GF-D8 (cell line): ENCODE measurements around the gene PRM2.
"Not testable (repeated sequence)": the region's sequence is repeated elsewhere in the genome, so short reads cannot be mapped to it uniquely, and the experiment has no call there.

ENCODE experiments used
- DNase-seq: peaks from one replicate; lab custom pipeline; 2025; lab: John Stamatoyannopoulos, UW

The PRM2 gene

GRCh38 chr16:11307639-11308492 is 31.6 kb upstream of the PRM2 start:
- no peak for DNase-seq

- peak; percentile 93 for DNase-seq
Measured at GRCh38 chr16:11306997-11307638, 30.8 kb upstream of the PRM2 start.

DNA sequence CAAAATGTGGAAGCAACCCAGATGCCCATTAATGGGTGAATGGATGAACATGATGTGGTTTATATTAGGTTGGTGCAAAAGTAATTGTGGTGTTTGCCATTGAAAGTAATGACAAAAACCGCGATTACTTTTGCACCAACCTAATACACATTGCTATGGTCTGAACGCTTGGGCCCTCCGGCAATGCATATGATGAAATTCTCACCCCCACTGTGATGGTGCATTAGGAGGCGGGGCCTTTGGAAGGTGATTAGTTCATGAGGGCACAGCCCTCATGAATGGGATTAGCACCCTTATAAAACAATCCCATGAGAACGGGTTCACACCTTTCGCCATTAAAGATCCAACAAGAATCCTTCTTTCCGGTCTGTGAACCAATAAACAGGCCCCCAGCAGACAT is 30.1 kb upstream of the PRM2 start:
- DNase-seq = no peak

- DNase-seq = no peak
Measured at GRCh38 chr16:11303405-11304138, 27.3 kb upstream of the PRM2 start.

DNA sequence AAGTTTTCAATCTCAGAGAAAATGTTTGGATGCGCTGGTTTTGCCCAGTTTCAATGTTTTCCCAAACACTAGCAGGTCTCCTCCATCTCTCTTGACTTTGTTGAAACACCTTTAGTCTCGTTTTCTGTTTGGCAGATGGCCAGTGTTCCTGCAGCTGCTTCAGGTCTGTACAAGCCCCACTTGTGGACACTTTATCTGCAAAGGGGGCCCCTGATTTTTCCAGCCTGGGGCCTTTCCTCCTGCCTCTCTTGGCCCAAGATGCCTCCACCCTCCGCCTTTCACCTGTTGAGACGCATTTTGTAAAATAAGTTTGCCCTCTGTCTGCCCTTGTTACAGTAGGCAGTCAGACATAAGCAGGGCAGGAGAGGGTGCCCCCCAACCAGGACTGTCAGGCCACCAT is 26.7 kb upstream of the PRM2 start:
- DNase-seq = no peak

DNA sequence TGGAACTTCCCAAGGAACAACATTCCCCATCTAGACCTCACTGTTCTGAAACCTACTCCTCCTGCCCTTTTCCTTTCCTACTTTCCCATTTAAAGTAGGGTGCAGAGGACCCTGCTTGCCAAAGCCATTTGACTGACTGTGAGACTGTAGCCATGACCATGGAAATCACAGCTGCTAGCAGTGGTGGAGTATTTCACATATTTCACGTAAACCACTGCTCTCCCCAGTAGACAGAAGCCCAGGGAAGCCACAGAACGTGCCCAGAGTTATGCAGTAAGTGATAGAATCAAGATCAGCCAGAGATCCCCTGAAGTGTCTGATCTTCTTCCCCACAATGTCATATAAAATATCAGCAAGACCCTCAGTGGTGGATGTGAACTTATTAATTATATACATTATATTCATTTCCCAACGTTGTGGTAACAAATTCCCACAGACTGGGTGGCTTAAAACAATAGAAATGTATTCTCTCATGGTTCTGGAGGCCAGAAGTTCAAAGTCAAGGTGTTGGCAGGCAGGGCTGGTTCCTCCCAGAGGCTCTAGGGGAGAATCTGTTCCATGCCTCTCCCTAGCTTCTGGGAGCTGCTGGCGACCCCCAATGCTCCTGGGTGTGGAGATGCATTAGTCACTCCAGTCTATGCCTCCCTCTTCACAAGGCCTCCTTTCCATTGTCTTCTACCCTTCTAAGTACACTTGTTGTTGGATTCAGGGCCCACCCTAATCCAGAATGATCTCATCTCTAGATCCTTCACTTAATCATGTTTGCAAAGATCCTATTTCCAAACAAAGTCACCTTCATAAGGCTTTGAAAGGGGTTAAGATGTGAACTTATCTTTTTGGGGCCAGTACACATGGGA is 25.6 kb upstream of the PRM2 start:
- no peak for DNase-seq

DNA sequence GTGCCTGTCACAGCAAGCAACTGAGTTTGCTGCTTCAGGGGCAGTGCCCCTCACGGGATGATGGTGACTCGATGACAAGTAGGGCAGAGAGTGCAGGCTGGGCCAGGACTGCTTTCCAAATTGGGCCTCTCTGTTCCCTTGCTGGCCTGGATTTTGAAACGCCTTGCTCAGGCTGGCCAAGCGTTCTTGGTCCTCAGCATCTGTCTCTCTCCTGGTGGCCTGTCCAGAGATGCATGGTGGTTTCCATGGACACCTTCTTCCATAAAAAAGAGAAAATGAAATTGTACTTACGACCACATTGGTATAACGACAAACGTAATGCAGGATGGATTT is 24.2 kb upstream of the PRM2 start:
- no peak for DNase-seq

DNA sequence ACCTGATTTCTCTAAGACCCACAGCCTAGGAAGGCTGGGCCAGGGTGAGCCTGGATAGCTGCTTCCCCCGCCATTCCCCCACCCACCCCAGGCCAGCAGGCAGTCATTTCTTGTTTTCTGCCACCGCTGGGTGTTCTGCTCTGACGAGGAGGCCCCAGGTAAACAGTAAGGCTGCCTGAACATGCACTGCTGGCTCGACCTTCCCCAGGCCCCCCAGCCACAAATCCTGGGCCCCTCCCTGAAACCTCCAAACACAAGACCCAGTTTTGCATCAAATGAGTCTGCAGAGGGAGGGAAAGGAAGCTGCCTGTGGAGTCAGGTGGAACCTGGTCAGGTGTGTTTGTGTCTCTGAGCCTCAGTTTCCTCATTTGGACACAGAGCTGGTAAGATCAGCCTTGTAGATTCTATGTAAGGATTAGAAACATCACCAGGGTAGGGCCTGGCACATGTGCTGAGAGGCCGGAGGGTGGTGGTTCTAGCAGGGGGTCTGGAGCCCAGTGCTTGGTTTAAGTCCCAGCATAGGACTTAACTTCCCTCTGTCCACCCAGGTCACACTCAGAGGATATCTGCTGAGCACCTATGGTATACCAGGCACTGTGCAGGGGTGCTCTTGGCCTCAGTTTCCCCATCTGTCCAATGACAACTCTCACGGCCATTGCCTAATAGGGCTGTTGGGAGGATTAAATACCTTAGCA is 23.7 kb upstream of the PRM2 start:
- no peak for DNase-seq

GRCh38 chr16:11298950-11299547 is 22.8 kb upstream of the PRM2 start:
- not testable (repeated sequence) for DNase-seq

- DNase-seq = no peak
Measured at GRCh38 chr16:11298143-11298900, 22.0 kb upstream of the PRM2 start.

- peak; percentile 90 for DNase-seq
Measured at GRCh38 chr16:11297492-11298142, 21.3 kb upstream of the PRM2 start.

DNA sequence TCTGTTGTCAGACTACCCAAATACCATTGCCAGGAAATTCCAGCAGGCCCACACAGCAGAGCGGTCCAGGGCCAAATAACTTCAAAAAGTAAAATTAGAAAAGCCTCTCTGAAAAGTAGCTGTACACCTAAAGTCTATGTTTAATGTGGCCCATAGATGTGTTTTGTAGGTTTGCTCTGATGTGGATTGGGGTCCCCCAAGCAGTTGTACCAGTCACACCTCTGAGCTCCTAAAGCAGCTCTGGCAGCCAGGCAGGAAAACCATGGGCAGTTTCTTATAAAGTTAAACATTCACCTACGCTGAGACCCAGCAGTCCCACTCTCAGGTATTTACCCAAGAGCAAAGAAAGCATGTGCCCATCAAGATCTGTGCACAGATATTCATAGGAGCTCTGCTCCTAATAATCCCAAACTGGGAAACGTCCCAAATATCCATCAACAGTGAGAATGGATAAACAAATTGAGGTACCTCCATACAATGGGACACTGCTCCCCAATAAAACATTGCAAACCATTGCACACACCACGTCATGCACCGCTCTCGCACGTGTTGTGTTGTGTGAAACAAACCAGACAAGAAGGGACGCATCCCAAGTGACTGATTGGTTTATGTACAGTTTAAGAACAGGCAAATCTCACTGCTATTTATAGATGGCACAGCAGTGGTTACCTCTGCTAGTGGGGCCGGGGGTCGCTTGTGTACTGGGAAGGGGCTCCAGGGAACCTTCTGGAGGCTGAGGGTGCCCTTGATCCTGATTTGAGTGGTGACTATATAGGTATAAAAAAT is 20.6 kb upstream of the PRM2 start:
- no peak for DNase-seq

GRCh38 chr16:11296351-11296705 is 20.0 kb upstream of the PRM2 start:
- no peak for DNase-seq

- DNase-seq = no peak
Measured at GRCh38 chr16:11295672-11296071, 19.4 kb upstream of the PRM2 start.

DNA sequence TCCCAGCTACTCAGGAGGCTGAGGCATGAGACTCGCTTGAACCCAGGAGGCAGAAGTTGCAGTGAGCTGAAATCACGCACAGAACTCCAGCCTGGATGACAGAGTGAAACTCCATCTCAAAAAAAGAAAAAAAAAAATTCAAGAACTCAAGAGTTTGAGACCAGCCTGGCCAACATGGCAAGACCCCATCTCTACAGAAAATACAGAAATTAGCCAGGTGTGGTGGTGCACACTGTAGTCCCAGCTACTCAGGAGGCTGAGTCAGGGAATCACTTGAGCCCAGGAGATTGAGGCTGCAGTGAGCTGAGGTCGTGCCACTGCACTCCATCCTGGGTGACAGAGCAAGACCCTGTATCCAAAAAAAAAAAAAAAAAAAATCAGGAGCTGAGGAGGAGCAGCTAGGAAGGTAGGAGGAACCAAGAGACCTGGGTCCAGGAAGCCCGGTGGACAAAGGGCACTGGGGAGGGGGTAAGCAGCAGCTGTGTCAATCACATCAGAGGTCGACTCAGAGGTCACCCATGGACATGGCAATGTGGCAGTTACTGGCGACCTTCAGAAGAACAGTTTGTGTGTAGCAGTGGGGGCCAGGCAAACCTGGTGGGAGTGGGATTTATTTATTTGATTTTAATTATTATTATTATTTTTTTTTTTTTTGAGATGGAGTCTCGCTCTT is 15.9 kb upstream of the PRM2 start:
- DNase-seq = no peak

DNA sequence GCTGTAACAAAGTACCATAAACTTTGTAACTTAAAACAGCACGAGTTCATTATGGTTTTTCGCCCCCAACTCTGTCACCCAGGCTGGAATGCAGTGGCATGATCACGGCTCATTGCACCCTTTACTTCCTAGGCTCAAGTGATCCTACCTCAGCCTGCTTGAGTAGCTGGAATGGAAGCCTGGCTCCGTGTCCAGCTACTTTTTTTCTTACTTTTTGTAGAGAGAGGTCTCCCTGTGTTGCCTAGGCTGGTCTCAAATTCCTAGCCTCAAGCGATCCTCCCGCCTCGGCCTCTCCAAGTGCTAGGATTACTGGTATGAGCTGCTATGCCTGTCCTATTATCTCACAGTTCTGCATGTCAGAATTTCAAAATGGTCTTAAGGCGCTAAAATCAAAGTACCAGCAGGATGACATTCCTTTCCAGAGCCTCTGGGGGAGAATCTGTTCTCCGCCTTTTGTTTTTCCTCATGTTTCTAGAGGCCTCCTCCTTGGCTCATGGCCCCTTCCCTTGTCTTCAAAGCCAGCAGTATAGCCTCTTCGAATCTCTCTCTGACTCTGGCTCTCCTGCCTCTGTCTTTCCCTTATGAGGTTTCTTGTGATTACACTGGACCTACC is 14.9 kb upstream of the PRM2 start:
- no peak for DNase-seq

DNA sequence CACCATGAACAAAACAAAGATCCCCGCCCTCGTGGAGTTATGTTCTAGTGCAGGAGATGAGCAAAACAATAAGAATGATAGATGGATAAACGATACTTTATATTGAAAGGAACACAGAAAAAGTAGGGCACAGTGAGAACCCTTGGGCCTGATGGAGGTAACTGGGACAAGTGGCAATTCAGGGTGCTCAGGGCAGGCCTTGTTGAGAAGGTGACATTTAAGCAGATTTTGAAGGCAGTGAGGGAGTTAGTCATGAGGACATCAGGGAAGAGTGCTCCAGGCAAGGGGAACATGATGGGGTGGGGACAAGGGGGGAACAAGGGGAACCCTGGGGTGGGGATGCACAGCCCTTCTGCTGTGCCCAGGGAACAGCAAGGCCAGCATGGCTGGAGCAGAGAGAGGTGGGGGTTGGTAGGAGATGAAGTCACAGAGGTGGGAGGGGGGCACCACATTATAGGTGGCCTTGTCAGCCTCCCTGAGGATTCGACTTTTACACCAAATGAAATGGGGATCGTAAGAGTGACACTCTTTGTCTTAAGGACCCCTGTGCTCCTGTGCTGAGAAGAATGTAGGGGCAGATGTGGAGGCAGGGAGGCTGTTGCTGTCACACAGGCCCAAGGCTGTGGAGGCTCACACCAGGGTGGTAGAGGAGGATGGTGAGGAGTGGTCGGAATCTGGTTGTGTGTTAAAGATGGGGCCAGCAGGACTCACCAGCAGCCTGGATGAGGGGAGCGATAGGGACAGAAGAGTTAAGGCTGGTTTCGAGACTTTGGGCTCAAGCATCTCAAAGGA is 14.0 kb upstream of the PRM2 start:
- DNase-seq = no peak
